HepG2 (cell line): ENCODE measurements around the gene ACSM2B. TPM values are rescaled to one million over a fixed set of nuclear protein-coding genes. Genes with fewer than 3 reads are reported as not detected.
A peak's percentile ranks its signal among the peaks of the same experiment; 100 is the strongest.

Experiments used
- BCL6 ChIP-seq: IDR thresholded peaks from 2 replicates; pipeline ENCODE4 v1.6.1; 2016; ENCODE audit warnings: missing genetic modification reagents, missing compliant biosample characterization
- FIP1L1 ChIP-seq: fragments of 200-400 bp; formaldehyde crosslinking; IDR thresholded peaks from 2 replicates; pipeline ENCODE4 v1.6.1; 2018; ENCODE audit warnings: low read depth, mild to moderate bottlenecking, low read length, moderate library complexity, borderline replicate concordance; ENCODE audit not compliant: insufficient read depth
- GABPA ChIP-seq, 2 experiments: IDR thresholded peaks; 2 replicates each; pipeline ENCODE4 v1.6.1; 2011 to 2016; ENCODE audit warnings: low read depth in 2 of 2, low read length in 1 of 2, missing biosample characterization in 1 of 2, missing genetic modification characterization in 1 of 2
- GTF2F1 ChIP-seq: fragments of 150-350 bp; IDR thresholded peaks from 2 replicates; pipeline ENCODE4 v1.6.1; 2014; ENCODE audit warnings: low read length
- HMGA1 ChIP-seq: sonication (generic); formaldehyde crosslinking; conservative IDR thresholded peaks from 2 replicates; pipeline ENCODE4 v1.4.0; 2020; ENCODE audit warnings: missing genetic modification reagents
- KMT2A ChIP-seq: sonication (generic); formaldehyde crosslinking; IDR thresholded peaks from 2 replicates; pipeline ENCODE4 v1.4.0; 2020; ENCODE audit warnings: missing genetic modification reagents
- MTF2 ChIP-seq: sonication (generic); formaldehyde crosslinking; IDR thresholded peaks from 2 replicates; pipeline ENCODE4 v1.5.0; 2020; ENCODE audit warnings: missing genetic modification reagents, borderline replicate concordance
- RARA ChIP-seq: IDR thresholded peaks from 2 replicates; pipeline ENCODE4 v1.6.1; 2016; ENCODE audit warnings: missing genetic modification reagents, missing compliant biosample characterization
- ZBTB38 ChIP-seq: sonication (generic); formaldehyde crosslinking; IDR thresholded peaks from 2 replicates; pipeline ENCODE4 v1.5.1; 2020; ENCODE audit warnings: mild to moderate bottlenecking, missing genetic modification reagents
- ZBTB42 ChIP-seq: sonication (generic); formaldehyde crosslinking; IDR thresholded peaks from 2 replicates; pipeline ENCODE4 v1.5.0; 2020; ENCODE audit warnings: mild to moderate bottlenecking, missing genetic modification reagents
- ZNF367 ChIP-seq: sonication (generic); formaldehyde crosslinking; IDR thresholded peaks from 2 replicates; pipeline ENCODE4 v1.4.0; 2020; ENCODE audit warnings: missing genetic modification reagents, borderline replicate concordance
- ZNF773 ChIP-seq: sonication (generic); formaldehyde crosslinking; IDR thresholded peaks from 2 replicates; pipeline ENCODE4 v1.4.0; 2020; ENCODE audit warnings: missing genetic modification reagents, borderline replicate concordance
- polyA plus RNA-seq, 8 experiments: library from polyadenylated mRNA; depleted of rRNA in 3 of 8; stranded (reverse) in 7 of 8; unstranded in 1 of 8; fragments of >200 nt; fragmentation: Illumina TruSeq in 4 of 8; extraction: Trizol in 4 of 8; gene quantifications; 2 replicates each; pipeline versions ENCODE4 v1.2.1 to v1.2.3, GENCODE V29; 2011 to 2016; ENCODE audit warnings: low read depth in 4 of 8, missing spikeins in 1 of 8, mixed read lengths in 1 of 8; ENCODE audit not compliant: insufficient read depth in 1 of 8
- total RNA-seq, 5 experiments: library from RNA; depleted of rRNA; stranded (reverse); fragments of >200 nt; fragmentation: Illumina TruSeq; extraction: Trizol; gene quantifications; 2 replicates each; pipeline ENCODE4 v1.2.3, GENCODE V29; 2016; ENCODE audit warnings: low read depth in 1 of 5
- TF ChIP-seq, protein P1 (sequence below): IDR thresholded peaks from 2 replicates; pipeline ENCODE4 v1.4.0; 2020; ENCODE audit warnings: mild to moderate bottlenecking, missing genetic modification reagents
- TF ChIP-seq, protein P2 (sequence below): sonication (generic); formaldehyde crosslinking; IDR thresholded peaks from 2 replicates; pipeline ENCODE4 v1.8.0; 2022; ENCODE audit warnings: low read depth, missing genetic modification reagents
- TF ChIP-seq, protein P3 (sequence below), 2 experiments: sonication (generic) in 1 of 2; formaldehyde crosslinking in 1 of 2; IDR thresholded peaks; 2 replicates each; pipeline versions ENCODE4 v1.5.1 to v1.6.1; 2011 to 2020; ENCODE audit warnings: borderline replicate concordance in 1 of 2, low read depth in 1 of 2, low read length in 1 of 2, mild to moderate bottlenecking in 1 of 2, missing genetic modification reagents in 1 of 2, moderate library complexity in 1 of 2
- TF ChIP-seq, protein P4 (sequence below): sonication (generic); formaldehyde crosslinking; IDR thresholded peaks from 2 replicates; pipeline ENCODE4 v1.8.0; 2022; ENCODE audit warnings: missing genetic modification reagents, low read depth, mild to moderate bottlenecking, borderline replicate concordance
- TF ChIP-seq, protein P5 (sequence below): sonication (generic); formaldehyde crosslinking; IDR thresholded peaks from 2 replicates; pipeline ENCODE4 v1.4.0; 2020; ENCODE audit warnings: missing genetic modification reagents, borderline replicate concordance

ACSM2B gene
- total and polyA plus RNA-seq, 2 of the 13 experiments (the other 11 are each of a cell fraction or from before 2014, with no cell fraction given) = 22.9 to 34.0 TPM

DNA sequence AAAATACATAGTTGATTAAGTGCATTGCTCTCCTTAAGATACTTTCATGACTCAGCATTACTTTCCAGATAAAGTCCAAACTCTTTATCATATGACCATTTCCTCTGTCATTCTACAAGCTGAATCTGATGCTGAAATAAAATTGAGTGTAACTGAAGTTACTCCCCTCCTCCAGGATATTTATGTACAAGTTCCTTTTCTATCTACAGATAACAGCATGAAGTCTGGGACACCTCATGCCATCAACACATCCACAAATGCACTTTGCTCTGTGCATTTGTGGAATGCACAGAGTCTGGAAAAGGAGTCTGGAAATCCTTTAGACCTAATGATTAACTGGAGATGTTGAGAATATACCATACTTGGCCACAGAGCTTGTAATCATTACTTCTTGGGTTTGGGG lies 60.5 kb downstream of the ACSM2B start (continued):
- TF ChIP-seq, protein P1, sequence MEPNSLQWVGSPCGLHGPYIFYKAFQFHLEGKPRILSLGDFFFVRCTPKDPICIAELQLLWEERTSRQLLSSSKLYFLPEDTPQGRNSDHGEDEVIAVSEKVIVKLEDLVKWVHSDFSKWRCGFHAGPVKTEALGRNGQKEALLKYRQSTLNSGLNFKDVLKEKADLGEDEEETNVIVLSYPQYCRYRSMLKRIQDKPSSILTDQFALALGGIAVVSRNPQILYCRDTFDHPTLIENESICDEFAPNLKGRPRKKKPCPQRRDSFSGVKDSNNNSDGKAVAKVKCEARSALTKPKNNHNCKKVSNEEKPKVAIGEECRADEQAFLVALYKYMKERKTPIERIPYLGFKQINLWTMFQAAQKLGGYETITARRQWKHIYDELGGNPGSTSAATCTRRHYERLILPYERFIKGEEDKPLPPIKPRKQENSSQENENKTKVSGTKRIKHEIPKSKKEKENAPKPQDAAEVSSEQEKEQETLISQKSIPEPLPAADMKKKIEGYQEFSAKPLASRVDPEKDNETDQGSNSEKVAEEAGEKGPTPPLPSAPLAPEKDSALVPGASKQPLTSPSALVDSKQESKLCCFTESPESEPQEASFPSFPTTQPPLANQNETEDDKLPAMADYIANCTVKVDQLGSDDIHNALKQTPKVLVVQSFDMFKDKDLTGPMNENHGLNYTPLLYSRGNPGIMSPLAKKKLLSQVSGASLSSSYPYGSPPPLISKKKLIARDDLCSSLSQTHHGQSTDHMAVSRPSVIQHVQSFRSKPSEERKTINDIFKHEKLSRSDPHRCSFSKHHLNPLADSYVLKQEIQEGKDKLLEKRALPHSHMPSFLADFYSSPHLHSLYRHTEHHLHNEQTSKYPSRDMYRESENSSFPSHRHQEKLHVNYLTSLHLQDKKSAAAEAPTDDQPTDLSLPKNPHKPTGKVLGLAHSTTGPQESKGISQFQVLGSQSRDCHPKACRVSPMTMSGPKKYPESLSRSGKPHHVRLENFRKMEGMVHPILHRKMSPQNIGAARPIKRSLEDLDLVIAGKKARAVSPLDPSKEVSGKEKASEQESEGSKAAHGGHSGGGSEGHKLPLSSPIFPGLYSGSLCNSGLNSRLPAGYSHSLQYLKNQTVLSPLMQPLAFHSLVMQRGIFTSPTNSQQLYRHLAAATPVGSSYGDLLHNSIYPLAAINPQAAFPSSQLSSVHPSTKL = peak; percentile 77
- TF ChIP-seq KMT2A (CRISPR knock-in tag) (no peak), ZNF773 (CRISPR knock-in tag) (no peak), GABPA (IDR thresholded peaks at IDR 0.05; ENCODE audit: low read depth, low read length) (no peak), GABPA (CRISPR knock-in tag; IDR thresholded peaks at IDR 0.05; ENCODE audit: low read depth) (peak; percentile 14; the same call in 1 of the 2 replicates), ZNF367 (CRISPR knock-in tag) (no peak), ZBTB38 (CRISPR knock-in tag) (no peak), ZBTB42 (CRISPR knock-in tag) (no peak), GTF2F1 (no peak), RARA (peak; percentile 36; the same call in 1 of the 2 replicates), HMGA1 (CRISPR knock-in tag) (no peak), MTF2 (no peak), FIP1L1 (no peak), BCL6 (CRISPR knock-in tag) (peak; percentile 81)
- TF ChIP-seq, protein P2, sequence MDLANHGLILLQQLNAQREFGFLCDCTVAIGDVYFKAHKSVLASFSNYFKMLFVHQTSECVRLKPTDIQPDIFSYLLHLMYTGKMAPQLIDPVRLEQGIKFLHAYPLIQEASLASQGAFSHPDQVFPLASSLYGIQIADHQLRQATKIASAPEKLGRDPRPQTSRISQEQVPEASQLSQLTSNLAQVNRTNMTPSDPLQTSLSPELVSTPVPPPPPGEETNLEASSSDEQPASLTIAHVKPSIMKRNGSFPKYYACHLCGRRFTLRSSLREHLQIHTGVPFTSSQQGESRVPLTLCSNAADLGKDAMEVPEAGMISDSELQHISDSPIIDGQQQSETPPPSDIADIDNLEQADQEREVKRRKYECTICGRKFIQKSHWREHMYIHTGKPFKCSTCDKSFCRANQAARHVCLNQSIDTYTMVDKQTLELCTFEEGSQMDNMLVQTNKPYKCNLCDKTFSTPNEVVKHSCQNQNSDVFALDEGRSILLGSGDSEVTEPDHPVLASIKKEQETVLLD (CRISPR knock-in tag) = no peak
- TF ChIP-seq, protein P3, sequence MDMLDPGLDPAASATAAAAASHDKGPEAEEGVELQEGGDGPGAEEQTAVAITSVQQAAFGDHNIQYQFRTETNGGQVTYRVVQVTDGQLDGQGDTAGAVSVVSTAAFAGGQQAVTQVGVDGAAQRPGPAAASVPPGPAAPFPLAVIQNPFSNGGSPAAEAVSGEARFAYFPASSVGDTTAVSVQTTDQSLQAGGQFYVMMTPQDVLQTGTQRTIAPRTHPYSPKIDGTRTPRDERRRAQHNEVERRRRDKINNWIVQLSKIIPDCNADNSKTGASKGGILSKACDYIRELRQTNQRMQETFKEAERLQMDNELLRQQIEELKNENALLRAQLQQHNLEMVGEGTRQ (IDR thresholded peaks at IDR 0.05; ENCODE audit: low read depth, low read length) = no peak
- TF ChIP-seq, protein P3 (CRISPR knock-in tag; IDR thresholded peaks at IDR 0.05; ENCODE audit: borderline replicate concordance) = peak; percentile 22; the same call in 1 of the 2 replicates
- TF ChIP-seq, protein P4, sequence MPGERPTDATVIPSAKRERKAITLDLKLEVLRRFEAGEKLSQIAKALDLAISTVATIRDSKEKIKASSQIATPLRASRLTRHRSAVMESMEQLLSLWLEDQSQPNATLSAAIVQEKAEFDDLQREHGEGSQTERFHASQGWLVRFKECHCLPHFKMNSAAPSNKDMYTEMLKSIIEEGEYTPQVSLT (CRISPR knock-in tag) = no peak
- TF ChIP-seq, protein P5, sequence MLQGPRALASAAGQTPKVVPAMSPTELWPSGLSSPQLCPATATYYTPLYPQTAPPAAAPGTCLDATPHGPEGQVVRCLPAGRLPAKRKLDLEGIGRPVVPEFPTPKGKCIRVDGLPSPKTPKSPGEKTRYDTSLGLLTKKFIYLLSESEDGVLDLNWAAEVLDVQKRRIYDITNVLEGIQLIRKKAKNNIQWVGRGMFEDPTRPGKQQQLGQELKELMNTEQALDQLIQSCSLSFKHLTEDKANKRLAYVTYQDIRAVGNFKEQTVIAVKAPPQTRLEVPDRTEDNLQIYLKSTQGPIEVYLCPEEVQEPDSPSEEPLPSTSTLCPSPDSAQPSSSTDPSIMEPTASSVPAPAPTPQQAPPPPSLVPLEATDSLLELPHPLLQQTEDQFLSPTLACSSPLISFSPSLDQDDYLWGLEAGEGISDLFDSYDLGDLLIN = no peak
